K562 (cell line): ENCODE data around the gene THOC1. TPM values are rescaled to one million over a fixed set of nuclear protein-coding genes. Genes with fewer than 3 reads are reported as not detected.

Experiments used
- CREB5 ChIP-seq: fragments of 250-450 bp; sonication (Bioruptor Pico); IDR thresholded peaks from 2 replicates; pipeline ENCODE4 v1.5.0; 2020; ENCODE audit warnings: mild to moderate bottlenecking
- HNRNPH1 ChIP-seq: fragments of 200-400 bp; formaldehyde crosslinking; optimal IDR thresholded peaks from 2 replicates; pipeline ENCODE3; 2017; ENCODE audit warnings: low read depth, mild to moderate bottlenecking, low read length, moderate library complexity
- RAD21 ChIP-seq, 2 experiments: fragments of 250-450 bp in 1 of 2; fragments of 450-650 bp in 1 of 2; sonication (Bioruptor Pico) in 1 of 2; formaldehyde crosslinking in 1 of 2; IDR thresholded peaks in 1 of 2; conservative IDR thresholded peaks in 1 of 2; 2 replicates each; pipeline versions ENCODE4 v1.4.0 to v1.8.0; 2020 to 2022; ENCODE audit warnings: mild to moderate bottlenecking in 2 of 2, moderate library complexity in 1 of 2
- SRSF1 ChIP-seq: fragments of 200-400 bp; formaldehyde crosslinking; IDR thresholded peaks from 2 replicates; pipeline ENCODE4 v1.6.1; 2017; ENCODE audit warnings: mild to moderate bottlenecking, low read depth, low read length, moderate library complexity
- ZNF184 ChIP-seq: sonication (generic); formaldehyde crosslinking; IDR thresholded peaks from 2 replicates; pipeline ENCODE4 v1.5.0; 2020; ENCODE audit warnings: missing genetic modification reagents
- ZNF354B ChIP-seq: fragments of 250-450 bp; sonication (Bioruptor Pico); IDR thresholded peaks from 2 replicates; pipeline ENCODE4 v1.4.0; 2020
- ZNF639 ChIP-seq, 2 experiments: fragments of 200-800 bp in 1 of 2; sonication (Bioruptor generic) in 1 of 2; sonication (generic) in 1 of 2; formaldehyde crosslinking in 1 of 2; IDR thresholded peaks in 1 of 2; conservative IDR thresholded peaks in 1 of 2; 2 replicates each; pipeline versions ENCODE4 v1.5.0 to v1.6.1; 2016 to 2020; ENCODE audit warnings: missing compliant biosample characterization in 1 of 2, missing genetic modification characterization in 1 of 2, missing genetic modification reagents in 1 of 2
- polyA plus RNA-seq, 8 experiments: library from polyadenylated mRNA; depleted of rRNA in 4 of 8; stranded (reverse) in 5 of 8; unstranded in 3 of 8; fragments of >200 nt; fragmentation: Nextera tagmentation in 2 of 8; fragmentation: Illumina TruSeq in 1 of 8; extraction: Ambion mirVana in 2 of 8; extraction: Trizol in 1 of 8; gene quantifications; 2 replicates each; pipeline versions ENCODE4 v1.2.1 to v1.2.3, GENCODE V29; 2011 to 2014; ENCODE audit warnings: inconsistent platforms in 1 of 8, missing spikeins in 1 of 8
- total RNA-seq, 7 experiments: library from RNA; depleted of rRNA in 6 of 7; stranded (reverse); fragments of >200 nt in 6 of 7; fragmentation: Illumina TruSeq in 2 of 7; extraction: Trizol in 2 of 7; gene quantifications; 2 replicates each; pipeline versions ENCODE4 v1.2.1 to v1.2.3, GENCODE V29; 2011 to 2021; ENCODE audit warnings: low replicate concordance in 1 of 7

The THOC1 gene
- total and polyA plus RNA-seq, 9 of the 15 experiments (the other 6 are each of a cell fraction or from before 2014, with no cell fraction given), result 71.1 to 143 (median 107) TPM

- no peak for TF ChIP-seq ZNF639 (CRISPR knock-in tag; conservative IDR thresholded peaks at IDR 0.05 in 1 of 2, IDR thresholded peaks at IDR 0.05 in 1 of 2)
- TF ChIP-seq RAD21 (CRISPR knock-in tag; conservative IDR thresholded peaks at IDR 0.05 in 1 of 2, IDR thresholded peaks at IDR 0.05 in 1 of 2), result no peak
- no peak for TF ChIP-seq ZNF184
- TF ChIP-seq ZNF354B (CRISPR knock-in tag), result no peak
- TF ChIP-seq HNRNPH1, result no peak
- no peak for TF ChIP-seq CREB5 (CRISPR knock-in tag)
- TF ChIP-seq SRSF1, result no peak
These were observed 37.2 kb upstream of the THOC1 start (continued) for GRCh38 chr18:305003-305501.
